ENCODE measurements around the gene BACH2. TPM values are rescaled to one million over a fixed set of nuclear protein-coding genes. Genes with fewer than 3 reads are reported as not detected.
"Not testable (repeated sequence)": the region's sequence is repeated elsewhere in the genome, so short reads cannot be mapped to it uniquely, and the experiment has no call there.

Gene BACH2
- total and polyA plus RNA-seq, 2 experiments from 2014 or later, result under 0.01 TPM; not detected in 1

GRCh38 chr6:90285042-90285481 lies 11.6 kb downstream of the BACH2 start:
- Histone ChIP-seq H3F3A (ENCODE audit: insufficient read depth) (peaks cover 15% of the 10 kb centered on the region), H3K4me3 (peak overlapping the region; percentile 62), H4K20me1 (ENCODE audit: insufficient read depth) (no peaks in the 10 kb centered on the region), H3K27me3 (replicated peaks; ENCODE audit: insufficient read depth) (peaks cover 41% of the 10 kb centered on the region), H3K79me2 (ENCODE audit: insufficient read depth) (no peaks in the 10 kb centered on the region), H3K4me2 (ENCODE audit: unreplicated experiment) (peak overlapping the region; percentile 78), H3K36me3 (ENCODE audit: low read depth) (no peaks in the 10 kb centered on the region), H3K9me2 (ENCODE audit: insufficient read depth) (no peaks in the 10 kb centered on the region), H3K9me3 (ENCODE audit: low read depth) (no peaks in the 10 kb centered on the region), H3K9ac (no peak overlapping the region), H2AFZ (no peak overlapping the region), H3K27ac (no peak overlapping the region), H3K4me1 (ENCODE audit: insufficient read depth) (peaks cover 21% of the 10 kb centered on the region)
- in situ Hi-C loops (cut with MboI), result no loop called here
- 3% methylated on average over 4 of the region's 4 CpGs for WGBS, 2 experiments (ENCODE audit: low coverage in 1 of 2, low lambda C conversion rate in 2 of 2, missing lambda C conversion rate in 2 of 2)
- TF ChIP-seq EZH2 (IDR thresholded peaks at IDR 0.05; ENCODE audit: insufficient read depth, poor library complexity, severe bottlenecking) (no peak), EZH2phosphoT487 (IDR thresholded peaks at IDR 0.05; ENCODE audit: insufficient read depth, low read depth) (no peak)
- no peak for DNase-seq

GRCh38 chr6:90284236-90285041 lies 12.2 kb downstream of the BACH2 start:
- no peaks in the 10 kb centered on the region for H3K36me3 ChIP-seq (ENCODE audit: low read depth)
- peak; percentile 95 for DNase-seq
- no peaks in the 10 kb centered on the region for H3K9me3 ChIP-seq (ENCODE audit: low read depth)
- H3K27me3 ChIP-seq (replicated peaks; ENCODE audit: insufficient read depth), result peaks cover 36% of the 10 kb centered on the region
- no peaks in the 10 kb centered on the region for H3K9me2 ChIP-seq (ENCODE audit: insufficient read depth)
- TF ChIP-seq EZH2phosphoT487 (IDR thresholded peaks at IDR 0.05; ENCODE audit: insufficient read depth, low read depth) (no peak), EZH2 (IDR thresholded peaks at IDR 0.05; ENCODE audit: insufficient read depth, poor library complexity, severe bottlenecking) (no peak)
- in situ Hi-C loops (cut with MboI), result no loop called here
- H3K27ac ChIP-seq, result peak overlapping the region; percentile 12; the same call in 1 of the 2 replicates
- H3K4me2 ChIP-seq (ENCODE audit: unreplicated experiment), result peak overlapping the region; percentile 78
- no peak overlapping the region for H2AFZ ChIP-seq
- no peaks in the 10 kb centered on the region for H3K79me2 ChIP-seq (ENCODE audit: insufficient read depth)
- H3K4me1 ChIP-seq (ENCODE audit: insufficient read depth), result peaks cover 21% of the 10 kb centered on the region
- H3F3A ChIP-seq (ENCODE audit: insufficient read depth), result peaks cover 15% of the 10 kb centered on the region
- H3K9ac ChIP-seq, result 0 out of 2 replicates have a peak overlapping the region, but pooled peaks have one; percentile 13
- H4K20me1 ChIP-seq (ENCODE audit: insufficient read depth), result no peaks in the 10 kb centered on the region
- peak overlapping the region; percentile 62 for H3K4me3 ChIP-seq
- 1 to 2% methylated on average over 11 of the region's 11 CpGs for WGBS, 2 experiments (ENCODE audit: low coverage in 1 of 2, low lambda C conversion rate in 2 of 2, missing lambda C conversion rate in 2 of 2)

- H3K4me2 ChIP-seq (ENCODE audit: unreplicated experiment); H3K79me2 ChIP-seq (ENCODE audit: insufficient read depth); H2AFZ ChIP-seq; H3K9me2 ChIP-seq (ENCODE audit: insufficient read depth); H3K4me3 ChIP-seq; H3K9me3 ChIP-seq (ENCODE audit: low read depth); DNase-seq; H4K20me1 ChIP-seq (ENCODE audit: insufficient read depth); H3K9ac ChIP-seq; in situ Hi-C loops (cut with MboI); H3K27ac ChIP-seq; H3K36me3 ChIP-seq (ENCODE audit: low read depth): not testable (repeated sequence)
- peaks cover 33% of the 10 kb centered on the region for H3K27me3 ChIP-seq (replicated peaks; ENCODE audit: insufficient read depth)
- 93 to 97% methylated on average over 6 of the region's 6 CpGs for WGBS, 2 experiments (ENCODE audit: low coverage in 1 of 2, low lambda C conversion rate in 2 of 2, missing lambda C conversion rate in 2 of 2)
- H3K4me1 ChIP-seq (ENCODE audit: insufficient read depth), result peaks cover 21% of the 10 kb centered on the region
- H3F3A ChIP-seq (ENCODE audit: insufficient read depth), result peaks cover 15% of the 10 kb centered on the region
Observed at GRCh38 chr6:90282265-90282664, 14.4 kb downstream of the BACH2 start.

GRCh38 chr6:90278129-90278528 lies 18.5 kb downstream of the BACH2 start:
- in situ Hi-C loops (cut with MboI), result no loop called here
- Histone ChIP-seq H3K4me1 (ENCODE audit: insufficient read depth) (no peaks in the 10 kb centered on the region), H3K27ac (no peak overlapping the region), H3K79me2 (ENCODE audit: insufficient read depth) (no peaks in the 10 kb centered on the region), H3K9me2 (ENCODE audit: insufficient read depth) (no peaks in the 10 kb centered on the region), H3K9ac (no peak overlapping the region), H3K27me3 (replicated peaks; ENCODE audit: insufficient read depth) (peaks cover 50% of the 10 kb centered on the region), H4K20me1 (ENCODE audit: insufficient read depth) (no peaks in the 10 kb centered on the region), H3K36me3 (ENCODE audit: low read depth) (no peaks in the 10 kb centered on the region), H3F3A (ENCODE audit: insufficient read depth) (no peaks in the 10 kb centered on the region), H3K4me2 (ENCODE audit: unreplicated experiment) (no peak overlapping the region), H3K9me3 (ENCODE audit: low read depth) (no peaks in the 10 kb centered on the region), H3K4me3 (no peak overlapping the region), H2AFZ (no peak overlapping the region)
- WGBS, 2 experiments (ENCODE audit: low coverage in 1 of 2, low lambda C conversion rate in 2 of 2, missing lambda C conversion rate in 2 of 2), result 78 to 85% methylated on average over 4 of the region's 4 CpGs
- no peak for DNase-seq
- TF ChIP-seq EZH2phosphoT487 (IDR thresholded peaks at IDR 0.05; ENCODE audit: insufficient read depth, low read depth) (no peak), EZH2 (IDR thresholded peaks at IDR 0.05; ENCODE audit: insufficient read depth, poor library complexity, severe bottlenecking) (no peak)

Data from GM23248 (cell line).